Measurements from ENCODE around the gene TMPRSS11D. TPM values are rescaled to one million over a fixed set of nuclear protein-coding genes. Genes with fewer than 3 reads are reported as not detected.

Gene TMPRSS11D
- total and polyA plus RNA-seq, 8 donors, result 0.11 to 0.48 (median 0.27) TPM; not detected in 2

- DNase-seq, result no peak
- intact Hi-C loops (cut with DNase I), result no loop called here
- no peaks in the 10 kb centered on the region for H3K27me3 ChIP-seq
- H3K4me1 ChIP-seq, result no peaks in the 10 kb centered on the region
- TF ChIP-seq CTCF (IDR thresholded peaks at IDR 0.05), result no peak
- no peaks in the 10 kb centered on the region for H3K36me3 ChIP-seq
- H3K27ac ChIP-seq, result no peak overlapping the region
- H3K9me3 ChIP-seq, result no peaks in the 10 kb centered on the region
- ATAC-seq, result no peak
- no peak overlapping the region for H3K4me3 ChIP-seq
Observed at GRCh38 chr4:67912080-67912479, 28.3 kb upstream of the TMPRSS11D start.

- intact Hi-C loops (cut with DNase I), result no loop called here
- DNase-seq, result no peak
- Histone ChIP-seq H3K4me1 (no peaks in the 10 kb centered on the region), H3K27ac (no peak overlapping the region), H3K27me3 (no peaks in the 10 kb centered on the region), H3K9me3 (no peaks in the 10 kb centered on the region), H3K36me3 (no peaks in the 10 kb centered on the region), H3K4me3 (no peak overlapping the region)
- TF ChIP-seq CTCF (IDR thresholded peaks at IDR 0.05), result no peak
- no peak for ATAC-seq
Observed at GRCh38 chr4:67911638-67912037, 27.8 kb upstream of the TMPRSS11D start.

GRCh38 chr4:67911141-67911540, 27.3 kb upstream of the TMPRSS11D start:
- DNase-seq, result no peak
- intact Hi-C loops (cut with DNase I), result no loop called here
- H3K27me3 ChIP-seq, result no peaks in the 10 kb centered on the region

GRCh38 chr4:67910585-67910905, 26.7 kb upstream of the TMPRSS11D start:
- no peak for ATAC-seq
- no peak for TF ChIP-seq CTCF (IDR thresholded peaks at IDR 0.05)

More at GRCh38 chr4:67911141-67911540, 27.3 kb upstream of the TMPRSS11D start:
- Histone ChIP-seq H3K4me1 (no peaks in the 10 kb centered on the region), H3K27ac (no peak overlapping the region), H3K9me3 (no peaks in the 10 kb centered on the region), H3K36me3 (no peaks in the 10 kb centered on the region), H3K4me3 (no peak overlapping the region)
- no peak for ATAC-seq
- TF ChIP-seq CTCF (IDR thresholded peaks at IDR 0.05), result no peak

GRCh38 chr4:67909905-67910584, 26.2 kb upstream of the TMPRSS11D start:
- Histone ChIP-seq H3K27me3 (no peaks in the 10 kb centered on the region), H3K36me3 (no peaks in the 10 kb centered on the region), H3K4me3 (no peak overlapping the region), H3K4me1 (no peaks in the 10 kb centered on the region), H3K9me3 (no peaks in the 10 kb centered on the region), H3K27ac (no peak overlapping the region)
- TF ChIP-seq CTCF (IDR thresholded peaks at IDR 0.05), result peak; percentile 53 to 59
- intact Hi-C loops (cut with DNase I), result no loop called here
- ATAC-seq (no peak), DNase-seq (no peak)

More at GRCh38 chr4:67910585-67910905, 26.7 kb upstream of the TMPRSS11D start:
- Histone ChIP-seq H3K27ac (no peak overlapping the region), H3K27me3 (no peaks in the 10 kb centered on the region), H3K36me3 (no peaks in the 10 kb centered on the region), H3K4me1 (no peaks in the 10 kb centered on the region), H3K9me3 (no peaks in the 10 kb centered on the region), H3K4me3 (no peak overlapping the region)
- intact Hi-C loops (cut with DNase I), result no loop called here
- no peak for DNase-seq

Data from left lung (tissue), 10 donors.